ENCODE results near the gene AP3B2.

Gene AP3B2

GRCh38 chr15:82680200-82681102 is 29.2 kb downstream of the AP3B2 start:
- no peak overlapping the region for H3K4me3 ChIP-seq
- H3K27ac ChIP-seq, result no peak overlapping the region
- H3K4me1 ChIP-seq, result no peaks in the 10 kb centered on the region
- no peak overlapping the region for H3K9ac ChIP-seq
- 0 out of 22 replicates have a peak, but pooled peaks cover 0 to 2% (median 0%) of the 10 kb centered on the region in 11 experiments for H4K20me1 ChIP-seq
- no peaks in the 10 kb centered on the region for H3K36me3 ChIP-seq
- no peaks in the 10 kb centered on the region; a peak in 1 of 22 replicates for H3K9me3 ChIP-seq (replicated peaks in 1 of 11)
- no peak for TF ChIP-seq Cebpa-rat (IDR thresholded peaks at IDR 0.05)
- H3K27me3 ChIP-seq, result no peaks in the 10 kb centered on the region
- H3K4me2 ChIP-seq, result no peak overlapping the region

- Histone ChIP-seq H3K9me3 (replicated peaks in 1 of 11) (no peaks in the 10 kb centered on the region; a peak in 1 of 22 replicates), H3K4me3 (no peak overlapping the region), H4K20me1 (0 out of 22 replicates have a peak, but pooled peaks cover 0 to 2% (median 0%) of the 10 kb centered on the region in 11 experiments), H3K9ac (no peak overlapping the region), H3K4me1 (no peaks in the 10 kb centered on the region), H3K27ac (no peak overlapping the region), H3K36me3 (no peaks in the 10 kb centered on the region), H3K27me3 (no peaks in the 10 kb centered on the region), H3K4me2 (no peak overlapping the region)
- no peak for TF ChIP-seq Cebpa-rat (IDR thresholded peaks at IDR 0.05)
Observed at GRCh38 chr15:82679626-82680199, 30.0 kb downstream of the AP3B2 start.

GRCh38 chr15:82677720-82678323 is 31.9 kb downstream of the AP3B2 start:
- H4K20me1 ChIP-seq, result peaks cover 0 to 2% (median 0%) of the 10 kb centered on the region in 11 experiments; a peak in 1 of 22 replicates
- no peak for TF ChIP-seq Cebpa-rat (IDR thresholded peaks at IDR 0.05)
- no peaks in the 10 kb centered on the region for H3K36me3 ChIP-seq
- no peak overlapping the region for H3K4me2 ChIP-seq
- no peaks in the 10 kb centered on the region for H3K4me1 ChIP-seq
- H3K27me3 ChIP-seq, result no peaks in the 10 kb centered on the region
- no peak overlapping the region for H3K9ac ChIP-seq
- H3K4me3 ChIP-seq, result no peak overlapping the region
- no peak overlapping the region for H3K27ac ChIP-seq
- H3K9me3 ChIP-seq (replicated peaks in 1 of 11), result no peaks in the 10 kb centered on the region; a peak in 1 of 22 replicates

- Histone ChIP-seq H3K9ac (no peak overlapping the region), H3K4me1 (no peaks in the 10 kb centered on the region), H3K27ac (no peak overlapping the region), H4K20me1 (peaks cover 0 to 2% (median 0%) of the 10 kb centered on the region in 11 experiments; a peak in 1 of 22 replicates), H3K4me2 (no peak overlapping the region), H3K9me3 (replicated peaks in 1 of 11) (no peaks in the 10 kb centered on the region), H3K27me3 (no peaks in the 10 kb centered on the region), H3K4me3 (no peak overlapping the region), H3K36me3 (no peaks in the 10 kb centered on the region)
- TF ChIP-seq Cebpa-rat (IDR thresholded peaks at IDR 0.05), result no peak
Observed at GRCh38 chr15:82674873-82675272, 34.8 kb downstream of the AP3B2 start.

- Histone ChIP-seq H3K36me3 (no peaks in the 10 kb centered on the region), H3K9ac (no peak overlapping the region), H3K4me3 (no peak overlapping the region), H3K27me3 (no peaks in the 10 kb centered on the region), H4K20me1 (peaks cover 0 to 4% (median 0%) of the 10 kb centered on the region in 11 experiments; a peak in 1 of 22 replicates), H3K27ac (no peak overlapping the region), H3K4me1 (no peaks in the 10 kb centered on the region), H3K4me2 (no peak overlapping the region), H3K9me3 (replicated peaks in 1 of 11) (no peaks in the 10 kb centered on the region)
- no peak for TF ChIP-seq Cebpa-rat (IDR thresholded peaks at IDR 0.05)
Observed at GRCh38 chr15:82670699-82671098, 39.0 kb downstream of the AP3B2 start.

- peaks cover 0 to 23% (median 0%) of the 10 kb centered on the region in 11 experiments; a peak in 6 of 22 replicates for H4K20me1 ChIP-seq
- H3K9me3 ChIP-seq (replicated peaks in 1 of 11), result no peaks in the 10 kb centered on the region
- H3K9ac ChIP-seq, result no peak overlapping the region
- no peak for TF ChIP-seq Cebpa-rat (IDR thresholded peaks at IDR 0.05)
- H3K27ac ChIP-seq, result no peak overlapping the region
- no peak overlapping the region for H3K4me2 ChIP-seq
- H3K4me3 ChIP-seq, result no peak overlapping the region
- H3K4me1 ChIP-seq, result no peaks in the 10 kb centered on the region
- H3K27me3 ChIP-seq, result no peaks in the 10 kb centered on the region
- no peaks in the 10 kb centered on the region for H3K36me3 ChIP-seq
Observed at GRCh38 chr15:82666606-82667005, 43.1 kb downstream of the AP3B2 start.

GRCh38 chr15:82664021-82664420 is 45.7 kb downstream of the AP3B2 start:
- Histone ChIP-seq H3K4me3 (no peak overlapping the region), H4K20me1 (peaks cover 0 to 23% (median 0%) of the 10 kb centered on the region in 11 experiments; a peak in 7 of 22 replicates), H3K9ac (no peak overlapping the region), H3K27ac (no peak overlapping the region), H3K4me2 (no peak overlapping the region), H3K9me3 (replicated peaks in 1 of 11) (no peaks in the 10 kb centered on the region), H3K27me3 (no peaks in the 10 kb centered on the region), H3K4me1 (peaks cover 0 to 3% (median 0%) of the 10 kb centered on the region in 10 experiments; a peak in 1 of 20 replicates), H3K36me3 (no peaks in the 10 kb centered on the region)
- no peak for TF ChIP-seq Cebpa-rat (IDR thresholded peaks at IDR 0.05)

- H3K4me2 ChIP-seq, result no peak overlapping the region
- no peak overlapping the region for H3K9ac ChIP-seq
- H3K4me1 ChIP-seq, result peaks cover 0 to 3% (median 0%) of the 10 kb centered on the region in 10 experiments; a peak in 1 of 20 replicates
- no peak overlapping the region for H3K4me3 ChIP-seq
- H4K20me1 ChIP-seq, result peaks cover 0 to 23% (median 0%) of the 10 kb centered on the region in 11 experiments; a peak in 7 of 22 replicates
- no peaks in the 10 kb centered on the region for H3K27me3 ChIP-seq
- TF ChIP-seq Cebpa-rat (IDR thresholded peaks at IDR 0.05), result no peak
- H3K9me3 ChIP-seq (replicated peaks in 1 of 11), result no peaks in the 10 kb centered on the region
- H3K36me3 ChIP-seq, result no peaks in the 10 kb centered on the region
- H3K27ac ChIP-seq, result no peak overlapping the region
Observed at GRCh38 chr15:82663186-82663600, 46.5 kb downstream of the AP3B2 start.

GRCh38 chr15:82662641-82663040 is 47.0 kb downstream of the AP3B2 start:
- H3K4me2 ChIP-seq, result no peak overlapping the region
- H3K27ac ChIP-seq, result no peak overlapping the region
- H3K9me3 ChIP-seq (replicated peaks in 1 of 11), result no peaks in the 10 kb centered on the region
- H3K4me1 ChIP-seq, result peaks cover 0 to 3% (median 0%) of the 10 kb centered on the region in 10 experiments; a peak in 1 of 20 replicates
- H3K36me3 ChIP-seq, result no peaks in the 10 kb centered on the region
- TF ChIP-seq Cebpa-rat (IDR thresholded peaks at IDR 0.05), result no peak
- H3K4me3 ChIP-seq, result no peak overlapping the region
- H3K27me3 ChIP-seq, result no peaks in the 10 kb centered on the region
- no peak overlapping the region for H3K9ac ChIP-seq
- peaks cover 0 to 23% (median 0%) of the 10 kb centered on the region in 11 experiments; a peak in 7 of 22 replicates for H4K20me1 ChIP-seq

All from BLaER1 treated with 17β-estradiol and CSF1 and Interleukin-3, amounts not matched to agents 10 nM and 100 nM (cell line).